Measurements from ENCODE around the gene ADNP.

DNA sequence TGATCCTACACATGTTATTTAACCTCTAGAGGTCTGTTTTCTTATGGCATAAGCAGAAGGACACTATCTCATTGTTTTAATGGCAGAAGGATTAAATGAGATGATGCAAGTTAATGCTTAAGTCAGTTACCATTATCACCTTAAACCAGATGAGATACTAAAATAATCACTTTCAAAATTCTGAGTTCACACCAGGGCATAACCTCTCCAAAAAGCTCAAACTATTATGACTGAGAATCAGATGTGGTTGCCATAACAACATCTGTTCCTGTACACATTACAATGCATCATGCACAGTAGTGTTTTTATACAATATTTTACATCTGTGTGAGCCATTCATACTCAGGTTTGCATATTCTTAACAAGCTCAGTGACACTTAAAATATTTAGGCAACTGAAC lies 10.2 kb downstream of the ADNP start:
- TF ChIP-seq NBN (conservative IDR thresholded peaks at IDR 0.05) (no peak), POLR2A (IDR thresholded peaks at IDR 0.05; ENCODE audit: insufficient read depth in 1 of 2, low read depth in 2 of 2, low read length in 2 of 2) (no peak)

All from HepG2 (cell line).